PC-3 (cell line): ENCODE results near the gene EPS8. TPM values are rescaled to one million over a fixed set of nuclear protein-coding genes. Genes with fewer than 3 reads are reported as not detected.

Experiments
- ATAC-seq: fragments of 200-7000 bp; cut with Tn5 transposase; 2 replicates; pipeline ENCODE4 v1.9.1; 2020; ENCODE audit warnings: mild to moderate bottlenecking, moderate library complexity
- BruUV-seq: library from RNA; stranded (reverse); fragments of 400-500 nt; replicated peaks from 2 replicates; lab custom pipeline; 2021; lab: Mats Ljungman, UMichigan
- CTCF ChIA-PET: fragments of 300-600 bp; sonication (Branson Sonifier 250); formaldehyde crosslinking; loops from one replicate; lab custom pipeline; 2022; ENCODE audit warnings: antibody characterized with exemption; lab: Charles Lee
- POLR2A ChIA-PET: fragments of 300-600 bp; sonication (Branson Sonifier 250); formaldehyde crosslinking; loops from one replicate; lab custom pipeline; 2022; ENCODE audit warnings: antibody characterized with exemption; ENCODE audit not compliant: unreplicated experiment; lab: Charles Lee
- DNase-seq: peaks from one replicate; pipeline ENCODE4 v3.0.0-alpha.2; 2015
- H2AFZ ChIP-seq: fragments of 300-600 bp; sonication (generic); 2 replicates; pipeline ENCODE4 v1.6.0; 2016; ENCODE audit warnings: antibody characterized with exemption, low read length
- H3F3A ChIP-seq: fragments of 300-600 bp; sonication (generic); one replicate; pipeline ENCODE4 v1.6.0; 2017; ENCODE audit warnings: antibody characterized with exemption, low read length, control low read depth, mild to moderate bottlenecking; ENCODE audit not compliant: unreplicated experiment
- H3K27ac ChIP-seq: fragments of 300-600 bp; sonication (generic); 2 replicates; pipeline ENCODE4 v1.5.1; 2016; ENCODE audit warnings: mild to moderate bottlenecking, low read length
- H3K27me3 ChIP-seq: fragments of 300-600 bp; sonication (generic); 2 replicates; pipeline ENCODE4 v1.6.1; 2016; ENCODE audit warnings: low read length, mixed read lengths
- H3K36me3 ChIP-seq: fragments of 300-600 bp; sonication (generic); 2 replicates; pipeline ENCODE4 v1.6.1; 2016; ENCODE audit warnings: low read depth, mixed run types, low read length, mixed read lengths
- H3K4me1 ChIP-seq: fragments of 300-600 bp; sonication (generic); 2 replicates; pipeline ENCODE4 v1.5.1; 2016; ENCODE audit warnings: low read length; ENCODE audit not compliant: insufficient read depth
- H3K4me2 ChIP-seq: fragments of 300-600 bp; sonication (generic); 2 replicates; pipeline ENCODE4 v1.6.0; 2016; ENCODE audit warnings: low read length
- H3K4me3 ChIP-seq: fragments of 300-600 bp; sonication (generic); 2 replicates; pipeline ENCODE4 v1.5.1; 2016; ENCODE audit warnings: mild to moderate bottlenecking, low read length, mixed read lengths
- H3K79me2 ChIP-seq: fragments of 300-600 bp; sonication (generic); 2 replicates; pipeline ENCODE4 v1.6.1; 2017; ENCODE audit warnings: low read length, mixed read lengths
- H3K9ac ChIP-seq: fragments of 300-600 bp; sonication (generic); 2 replicates; pipeline ENCODE4 v1.6.0; 2016; ENCODE audit warnings: mild to moderate bottlenecking, low read length
- H3K9me2 ChIP-seq: fragments of 300-600 bp; sonication (generic); replicated peaks from 2 replicates; pipeline ENCODE4 v1.6.1; 2016; ENCODE audit warnings: mixed run types, low read length, mixed read lengths
- H3K9me3 ChIP-seq: fragments of 300-600 bp; sonication (generic); 2 replicates; pipeline ENCODE4 v1.6.1; 2016; ENCODE audit warnings: low read length, mixed read lengths
- H4K20me1 ChIP-seq: fragments of 300-600 bp; sonication (generic); 2 replicates; pipeline ENCODE4 v1.6.1; 2016; ENCODE audit warnings: low read length, mixed read lengths
- CTCF ChIP-seq: fragments of 300-600 bp; sonication (generic); conservative IDR thresholded peaks from 2 replicates; pipeline ENCODE4 v1.5.1; 2017; ENCODE audit warnings: antibody characterized with exemption, low read depth, mild to moderate bottlenecking, low read length
- EZH2 ChIP-seq: fragments of 300-600 bp; sonication (generic); IDR thresholded peaks from one replicate; pipeline ENCODE4 v1.6.1; 2017; ENCODE audit warnings: antibody characterized with exemption, mild to moderate bottlenecking, low read length; ENCODE audit not compliant: unreplicated experiment
- EZH2phosphoT487 ChIP-seq: fragments of 300-600 bp; sonication (generic); IDR thresholded peaks from 2 replicates; pipeline ENCODE4 v1.6.1; 2018; ENCODE audit warnings: mild to moderate bottlenecking, antibody characterized with exemption, low read length, borderline replicate concordance
- intact Hi-C: fragments of 100-400 bp; cut with micrococcal nuclease; formaldehyde crosslinking; loops from 2 replicates; pipeline ENCODE4 v1.9.0; 2023
- total RNA-seq: library from RNA; depleted of rRNA; stranded (reverse); fragments of >200 nt; gene quantifications from 2 replicates; pipeline ENCODE4 v1.2.3, GENCODE V29; 2014

EPS8 gene
- total RNA-seq, 1 experiment from 2014 or later: 47.4 TPM

GRCh38 chr12:15834575-15834974 lies 45.4 kb upstream of the EPS8 start:
- intact Hi-C loops: no loop called here
- H3K4me2 ChIP-seq: no peak overlapping the region
- POLR2A ChIA-PET: no interaction called here

GRCh38 chr12:15831315-15831978 lies 42.3 kb upstream of the EPS8 start:
- ATAC-seq (no peak), DNase-seq (no peak)
- H3K4me2 ChIP-seq: no peak overlapping the region
- no peaks in the 10 kb centered on the region for H3K9me3 ChIP-seq
- no peak overlapping the region for H3K4me3 ChIP-seq
- H3F3A ChIP-seq: no peaks in the 10 kb centered on the region
- no peak overlapping the region for H3K27ac ChIP-seq
- H4K20me1 ChIP-seq: no peaks in the 10 kb centered on the region
- BruUV-seq: no TSS peak
- no peaks in the 10 kb centered on the region for H3K36me3 ChIP-seq
- H3K27me3 ChIP-seq: no peaks in the 10 kb centered on the region
- intact Hi-C loops: no loop called here
- no peak overlapping the region for H2AFZ ChIP-seq
- H3K4me1 ChIP-seq: peaks cover 13% of the 10 kb centered on the region
- no peak for TF ChIP-seq CTCF
- no peak for TF ChIP-seq EZH2phosphoT487
- TF ChIP-seq EZH2: no peak
- ChIA-PET CTCF (no interaction called here), POLR2A (no interaction called here)
- 0 out of 2 replicates have a peak, but pooled peaks cover 6% of the 10 kb centered on the region for H3K9me2 ChIP-seq
- no peak overlapping the region for H3K9ac ChIP-seq
- H3K79me2 ChIP-seq: no peaks in the 10 kb centered on the region

More at GRCh38 chr12:15834575-15834974, 45.4 kb upstream of the EPS8 start:
- Histone ChIP-seq H3K9me3 (no peaks in the 10 kb centered on the region), H4K20me1 (no peaks in the 10 kb centered on the region), H3F3A (no peaks in the 10 kb centered on the region), H3K27me3 (no peaks in the 10 kb centered on the region), H3K4me3 (no peak overlapping the region), H3K4me1 (peaks cover 13% of the 10 kb centered on the region), H2AFZ (no peak overlapping the region), H3K27ac (no peak overlapping the region), H3K36me3 (no peaks in the 10 kb centered on the region), H3K9ac (no peak overlapping the region), H3K9me2 (0 out of 2 replicates have a peak, but pooled peaks cover 6% of the 10 kb centered on the region), H3K79me2 (no peaks in the 10 kb centered on the region)
- BruUV-seq: no TSS peak
- CTCF ChIA-PET: no interaction called here
- TF ChIP-seq EZH2 (no peak), CTCF (no peak), EZH2phosphoT487 (no peak)
- DNase-seq: no peak
- no peak for ATAC-seq

GRCh38 chr12:15830538-15830937 lies 41.4 kb upstream of the EPS8 start:
- H3K9me3 ChIP-seq: no peaks in the 10 kb centered on the region
- H3K4me2 ChIP-seq: 0 out of 2 replicates have a peak overlapping the region, but pooled peaks have one; percentile 23
- H3K27ac ChIP-seq: no peak overlapping the region
- no peaks in the 10 kb centered on the region for H4K20me1 ChIP-seq
- H3K4me1 ChIP-seq: peaks cover 13% of the 10 kb centered on the region
- POLR2A ChIA-PET: no interaction called here
- no peak for TF ChIP-seq CTCF
- TF ChIP-seq EZH2: no peak
- TF ChIP-seq EZH2phosphoT487: no peak
- H3K9ac ChIP-seq: no peak overlapping the region
- H3F3A ChIP-seq: no peaks in the 10 kb centered on the region
- H3K27me3 ChIP-seq: no peaks in the 10 kb centered on the region
- CTCF ChIA-PET: no interaction called here
- H3K36me3 ChIP-seq: no peaks in the 10 kb centered on the region
- 0 out of 2 replicates have a peak, but pooled peaks cover 6% of the 10 kb centered on the region for H3K9me2 ChIP-seq
- BruUV-seq: no TSS peak
- no peak overlapping the region for H2AFZ ChIP-seq
- no peak overlapping the region for H3K4me3 ChIP-seq
- intact Hi-C loops: no loop called here
- no peaks in the 10 kb centered on the region for H3K79me2 ChIP-seq
- ATAC-seq (no peak), DNase-seq (no peak)
